Left ventricle myocardium inferior (tissue), 1 donor: ENCODE data around the gene SMG5. TPM values are rescaled to one million over a fixed set of nuclear protein-coding genes. Genes with fewer than 3 reads are reported as not detected.
A peak's percentile ranks its signal among the peaks of the same experiment; 100 is the strongest.

Experiments
- DNase-seq: peaks from one replicate; pipeline ENCODE4 v3.0.0-alpha.2; 2020
- H3K27ac ChIP-seq: fragments of 200-600 bp; replicated peaks from 2 replicates; pipeline ENCODE4 v1.8.0; 2021
- H3K27me3 ChIP-seq: fragments of 200-600 bp; 2 replicates; pipeline ENCODE4 v1.8.0; 2021; ENCODE audit warnings: low read depth
- H3K36me3 ChIP-seq: fragments of 200-600 bp; 2 replicates; pipeline ENCODE4 v1.8.0; 2021
- H3K4me1 ChIP-seq: fragments of 200-600 bp; 2 replicates; pipeline ENCODE4 v1.8.0; 2021
- H3K4me3 ChIP-seq: fragments of 200-600 bp; 2 replicates; pipeline ENCODE4 v1.8.0; 2021; ENCODE audit warnings: mild to moderate bottlenecking, moderate library complexity
- H3K9me3 ChIP-seq: fragments of 200-600 bp; replicated peaks from 2 replicates; pipeline ENCODE4 v1.8.0; 2021
- CTCF ChIP-seq: fragments of 200-600 bp; IDR thresholded peaks from 2 replicates; pipeline ENCODE4 v1.8.0; 2021; ENCODE audit warnings: antibody characterized with exemption, mild to moderate bottlenecking, borderline replicate concordance
- intact Hi-C: fragments of 100-400 bp; cut with micrococcal nuclease; formaldehyde crosslinking; loops from one replicate; pipeline ENCODE4 v1.11.0; 2022
- total RNA-seq: library from RNA; stranded (reverse); fragmentation: NEBNext Ultra II Directional; extraction: Animal tissue kit (Norgen Biotek cat#: 25700); gene quantifications from one replicate; pipeline ENCODE4 v1.2.1, GENCODE V29; 2021
- donor health status: DM: no; HTN: yes; CAD: no; lungs with severe emphysema.

SMG5 gene
- total RNA-seq, 1 donor from 2014 or later: 91.1 TPM

GRCh38 chr1:156214024-156214748 is 68.4 kb downstream of the SMG5 start:
- intact Hi-C loops: no loop called here
- H3K4me1 ChIP-seq: peaks cover 39% of the 10 kb centered on the region

GRCh38 chr1:156213644-156213966 is 69.0 kb downstream of the SMG5 start:
- Histone ChIP-seq H3K4me1 (peaks cover 39% of the 10 kb centered on the region), H3K4me3 (peak overlapping the region; percentile 86), H3K27me3 (no peaks in the 10 kb centered on the region), H3K27ac (peak overlapping the region; percentile 97), H3K9me3 (no peaks in the 10 kb centered on the region), H3K36me3 (peaks cover 29% of the 10 kb centered on the region)
- no peak for DNase-seq
- no peak for TF ChIP-seq CTCF
- intact Hi-C loops: no loop called here

More at GRCh38 chr1:156214024-156214748, 68.4 kb downstream of the SMG5 start:
- Histone ChIP-seq H3K4me3 (peak overlapping the region; percentile 86), H3K27ac (peak overlapping the region; percentile 97), H3K9me3 (no peaks in the 10 kb centered on the region), H3K27me3 (no peaks in the 10 kb centered on the region), H3K36me3 (peaks cover 27% of the 10 kb centered on the region)
- DNase-seq: no peak
- TF ChIP-seq CTCF: no peak

- peaks cover 35% of the 10 kb centered on the region for H3K36me3 ChIP-seq
- TF ChIP-seq CTCF: no peak
These were observed 69.6 kb downstream of the SMG5 start, which contains the start of gene PMF1 for GRCh38 chr1:156212833-156213643. TSS of gene PMF1 (plus strand) at chr1:156213007. CDS start at chr1:156213016, 9 bp downstream.

GRCh38 chr1:156212130-156212529 is 70.5 kb downstream of the SMG5 start:
- Histone ChIP-seq H3K4me1 (peaks cover 31% of the 10 kb centered on the region), H3K9me3 (no peaks in the 10 kb centered on the region), H3K27ac (peak overlapping the region; percentile 97), H3K36me3 (peaks cover 39% of the 10 kb centered on the region), H3K4me3 (peak overlapping the region; percentile 86), H3K27me3 (no peaks in the 10 kb centered on the region)
- TF ChIP-seq CTCF: no peak
- no peak for DNase-seq
- intact Hi-C loops: no loop called here

More at GRCh38 chr1:156212833-156213643, 69.6 kb downstream of the SMG5 start, which contains the start of gene PMF1:
- Histone ChIP-seq H3K27ac (peak within 1 kb of the TSS; percentile 97), H3K4me3 (peak within 1 kb of the TSS; percentile 86), H3K4me1 (peaks cover 39% of the 10 kb centered on the region), H3K9me3 (no peaks in the 10 kb centered on the region), H3K27me3 (no peaks in the 10 kb centered on the region)
- peak; percentile 97 for DNase-seq
- intact Hi-C loops: no loop called here

- intact Hi-C loops: no loop called here
- Histone ChIP-seq H3K36me3 (peaks cover 40% of the 10 kb centered on the region), H3K27me3 (no peaks in the 10 kb centered on the region), H3K27ac (no peak overlapping the region), H3K9me3 (no peaks in the 10 kb centered on the region), H3K4me3 (no peak overlapping the region), H3K4me1 (peaks cover 30% of the 10 kb centered on the region)
- DNase-seq: no peak
- TF ChIP-seq CTCF: no peak
These were observed 71.4 kb downstream of the SMG5 start for GRCh38 chr1:156211243-156211642.
